Measurements from ENCODE around the gene SPDYC. TPM values are rescaled to one million over a fixed set of nuclear protein-coding genes. Genes with fewer than 3 reads are reported as not detected.

The SPDYC gene
- total RNA-seq, 4 donors from 2014 or later, result not detected

DNA sequence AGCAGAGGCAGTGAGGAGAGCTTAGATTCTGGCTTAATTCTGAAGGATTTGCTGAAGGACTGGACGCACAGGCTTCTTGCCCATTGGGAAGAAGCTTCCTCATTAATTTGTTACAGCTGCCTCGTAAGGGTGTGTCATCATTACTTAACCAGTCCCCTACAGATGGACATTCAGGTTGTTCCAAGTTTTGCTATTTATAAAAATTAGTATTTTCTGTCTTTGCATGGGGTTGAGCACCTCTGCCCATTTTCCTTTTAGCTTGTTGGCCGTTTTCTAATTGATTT lies 49.8 kb downstream of the SPDYC start:
- DNase-seq (ENCODE audit: low spot score) (no peak), ATAC-seq (ENCODE audit: low FRiP score) (no peak)
- no peak for TF ChIP-seq CTCF (IDR thresholded peaks at IDR 0.05)

DNA sequence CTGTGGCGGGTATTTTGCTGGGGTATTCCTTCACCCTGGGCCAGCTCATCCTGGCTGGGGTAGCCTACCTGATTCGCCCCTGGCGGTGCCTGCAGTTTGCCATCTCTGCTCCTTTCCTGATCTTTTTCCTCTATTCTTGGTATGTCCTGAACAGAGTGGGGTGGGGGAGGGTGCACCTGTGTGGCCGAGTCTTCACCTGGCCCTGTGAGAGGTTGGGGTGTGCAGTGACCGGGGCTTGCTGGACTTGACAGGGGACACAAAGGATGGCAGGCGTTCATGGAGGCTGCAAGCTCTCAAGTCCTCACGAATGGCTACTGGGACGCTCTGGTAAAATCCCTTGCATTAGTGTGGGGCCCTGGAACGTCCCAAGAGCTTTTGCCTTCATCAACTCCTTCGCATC lies 51.0 kb downstream of the SPDYC start:
- no peak for DNase-seq (ENCODE audit: low spot score)
- no peak for ATAC-seq (ENCODE audit: low FRiP score)
- TF ChIP-seq CTCF (IDR thresholded peaks at IDR 0.05), result no peak

Small RNAs within 50 kb of the gene (small RNA-seq; reads per million reads assigned to genes)
- not detected for gene HIGD1AP10
- gene PDCL2P2, result not detected
- not detected for gene RNU2-23P

Other genes starting within 250 kb of the SPDYC start
- gene PPP2R5B, start 245.5 kb upstream of the SPDYC start, total RNA-seq, result 10 to 100 TPM in 3 of 4 donors, 1 to 10 TPM in 1; 7.8 to 20.3 (median 12.4) TPM
- gene GPHA2, start 234.3 kb upstream of the SPDYC start, total RNA-seq, result not detected
- gene MAJIN, start 198.1 kb upstream of the SPDYC start, total RNA-seq, result not detected
- 1 to 10 TPM in 2 of 4 donors, under 1 TPM in 2; 0.46 to 6.0 (median 1.2) TPM for gene BATF2, start 173.3 kb upstream of the SPDYC start, total RNA-seq
- 100 to 1,000 TPM in 3 of 4 donors, 10 to 100 TPM in 1; 95.1 to 199 (median 160) TPM for gene ARL2, start 156.1 kb upstream of the SPDYC start, total RNA-seq
- 10 to 100 TPM; 14.7 to 28.5 (median 20.0) TPM for gene SNX15, start 142.8 kb upstream of the SPDYC start, total RNA-seq
- 10 to 100 TPM in 2 of 4 donors, 1 to 10 TPM in 2; 4.8 to 11.8 (median 10.1) TPM for gene SAC3D1, start 129.0 kb upstream of the SPDYC start, total RNA-seq
- 10 to 100 TPM; 17.0 to 39.1 (median 23.3) TPM for gene NAALADL1, start 111.7 kb upstream of the SPDYC start, total RNA-seq
- gene CDCA5, start 86.2 kb upstream of the SPDYC start, total RNA-seq, result 1 to 10 TPM in 2 of 4 donors, under 1 TPM in 1, not detected in 1; 0.56 to 2.8 (median 1.4) TPM
- gene ZFPL1, start 86.0 kb upstream of the SPDYC start, total RNA-seq, result 10 to 100 TPM; 21.3 to 44.5 (median 32.6) TPM
- 100 to 1,000 TPM; 151 to 208 (median 192) TPM for gene VPS51, start 74.0 kb upstream of the SPDYC start, total RNA-seq
- gene TM7SF2, start 58.4 kb upstream of the SPDYC start, total RNA-seq, result 100 to 1,000 TPM in 1 of 4 donors, 10 to 100 TPM in 3; 44.8 to 345 (median 88.6) TPM
- 10 to 100 TPM; 12.1 to 18.6 (median 15.3) TPM for gene ZNHIT2, start 52.5 kb upstream of the SPDYC start, total RNA-seq
- gene FAU, start 48.1 kb upstream of the SPDYC start, total RNA-seq, result 100 to 1,000 TPM; 612 to 842 (median 711) TPM
- 10 to 100 TPM; 37.2 to 47.9 (median 43.2) TPM for gene MRPL49, start 47.9 kb upstream of the SPDYC start, total RNA-seq
- gene SYVN1, start 35.7 kb upstream of the SPDYC start, total RNA-seq, result 10 to 100 TPM; 47.1 to 58.2 (median 50.5) TPM
- gene CAPN1, start 11.7 kb downstream of the SPDYC start, total RNA-seq, result 100 to 1,000 TPM in 2 of 4 donors, 10 to 100 TPM in 2; 72.8 to 109 (median 92.9) TPM
- 10 to 100 TPM in 1 of 4 donors, 1 to 10 TPM in 3; 3.5 to 13.7 (median 6.9) TPM for gene POLA2, start 91.7 kb downstream of the SPDYC start, total RNA-seq
- gene CDC42EP2, start 144.6 kb downstream of the SPDYC start, total RNA-seq, result 100 to 1,000 TPM in 1 of 4 donors, 10 to 100 TPM in 3; 44.0 to 120 (median 68.6) TPM
- 10 to 100 TPM; 23.3 to 32.9 (median 27.3) TPM for gene DPF2, start 163.6 kb downstream of the SPDYC start, total RNA-seq
- gene TIGD3, start 184.5 kb downstream of the SPDYC start, total RNA-seq, result 1 to 10 TPM in 1 of 4 donors, under 1 TPM in 3; 0.36 to 2.0 (median 0.50) TPM
- gene SLC25A45, start 212.4 kb downstream of the SPDYC start, total RNA-seq, result 1 to 10 TPM; 4.1 to 9.2 (median 6.0) TPM
- 10 to 100 TPM; 29.2 to 77.9 (median 58.9) TPM for gene FRMD8, start 216.4 kb downstream of the SPDYC start, total RNA-seq

Data from omental fat pad (tissue), 4 donors.